Measurements from ENCODE around the gene MOBP.

DNA sequence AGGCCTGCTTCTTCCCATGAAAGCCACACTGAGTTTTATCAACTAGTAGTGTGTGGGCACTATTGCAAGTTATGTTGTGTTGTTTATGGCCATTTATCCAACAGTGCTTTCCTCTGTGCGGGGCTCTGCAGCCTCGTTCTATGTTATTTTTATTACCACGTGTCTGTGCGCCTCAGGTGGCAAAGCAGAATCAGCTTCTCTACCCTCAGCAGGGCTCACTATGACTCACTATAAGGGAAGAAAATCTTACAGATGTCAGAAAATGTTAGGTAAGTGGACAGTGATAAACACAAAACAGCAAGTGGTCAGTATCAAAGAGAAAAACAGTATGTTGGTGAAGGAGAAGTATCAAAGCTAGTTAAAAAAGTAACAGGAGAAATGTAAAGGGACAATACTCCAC lies 61.4 kb downstream of the MOBP start:
- TF ChIP-seq, protein P1, sequence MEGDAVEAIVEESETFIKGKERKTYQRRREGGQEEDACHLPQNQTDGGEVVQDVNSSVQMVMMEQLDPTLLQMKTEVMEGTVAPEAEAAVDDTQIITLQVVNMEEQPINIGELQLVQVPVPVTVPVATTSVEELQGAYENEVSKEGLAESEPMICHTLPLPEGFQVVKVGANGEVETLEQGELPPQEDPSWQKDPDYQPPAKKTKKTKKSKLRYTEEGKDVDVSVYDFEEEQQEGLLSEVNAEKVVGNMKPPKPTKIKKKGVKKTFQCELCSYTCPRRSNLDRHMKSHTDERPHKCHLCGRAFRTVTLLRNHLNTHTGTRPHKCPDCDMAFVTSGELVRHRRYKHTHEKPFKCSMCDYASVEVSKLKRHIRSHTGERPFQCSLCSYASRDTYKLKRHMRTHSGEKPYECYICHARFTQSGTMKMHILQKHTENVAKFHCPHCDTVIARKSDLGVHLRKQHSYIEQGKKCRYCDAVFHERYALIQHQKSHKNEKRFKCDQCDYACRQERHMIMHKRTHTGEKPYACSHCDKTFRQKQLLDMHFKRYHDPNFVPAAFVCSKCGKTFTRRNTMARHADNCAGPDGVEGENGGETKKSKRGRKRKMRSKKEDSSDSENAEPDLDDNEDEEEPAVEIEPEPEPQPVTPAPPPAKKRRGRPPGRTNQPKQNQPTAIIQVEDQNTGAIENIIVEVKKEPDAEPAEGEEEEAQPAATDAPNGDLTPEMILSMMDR (IDR thresholded peaks at IDR 0.05; ENCODE audit: low read depth, low read length, missing input control) = no peak
- TF ChIP-seq FOXA1 (IDR thresholded peaks at IDR 0.05) = no peak
- TF ChIP-seq, protein P2, sequence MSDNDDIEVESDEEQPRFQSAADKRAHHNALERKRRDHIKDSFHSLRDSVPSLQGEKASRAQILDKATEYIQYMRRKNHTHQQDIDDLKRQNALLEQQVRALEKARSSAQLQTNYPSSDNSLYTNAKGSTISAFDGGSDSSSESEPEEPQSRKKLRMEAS (IDR thresholded peaks at IDR 0.05) = no peak
- TF ChIP-seq, protein P3, sequence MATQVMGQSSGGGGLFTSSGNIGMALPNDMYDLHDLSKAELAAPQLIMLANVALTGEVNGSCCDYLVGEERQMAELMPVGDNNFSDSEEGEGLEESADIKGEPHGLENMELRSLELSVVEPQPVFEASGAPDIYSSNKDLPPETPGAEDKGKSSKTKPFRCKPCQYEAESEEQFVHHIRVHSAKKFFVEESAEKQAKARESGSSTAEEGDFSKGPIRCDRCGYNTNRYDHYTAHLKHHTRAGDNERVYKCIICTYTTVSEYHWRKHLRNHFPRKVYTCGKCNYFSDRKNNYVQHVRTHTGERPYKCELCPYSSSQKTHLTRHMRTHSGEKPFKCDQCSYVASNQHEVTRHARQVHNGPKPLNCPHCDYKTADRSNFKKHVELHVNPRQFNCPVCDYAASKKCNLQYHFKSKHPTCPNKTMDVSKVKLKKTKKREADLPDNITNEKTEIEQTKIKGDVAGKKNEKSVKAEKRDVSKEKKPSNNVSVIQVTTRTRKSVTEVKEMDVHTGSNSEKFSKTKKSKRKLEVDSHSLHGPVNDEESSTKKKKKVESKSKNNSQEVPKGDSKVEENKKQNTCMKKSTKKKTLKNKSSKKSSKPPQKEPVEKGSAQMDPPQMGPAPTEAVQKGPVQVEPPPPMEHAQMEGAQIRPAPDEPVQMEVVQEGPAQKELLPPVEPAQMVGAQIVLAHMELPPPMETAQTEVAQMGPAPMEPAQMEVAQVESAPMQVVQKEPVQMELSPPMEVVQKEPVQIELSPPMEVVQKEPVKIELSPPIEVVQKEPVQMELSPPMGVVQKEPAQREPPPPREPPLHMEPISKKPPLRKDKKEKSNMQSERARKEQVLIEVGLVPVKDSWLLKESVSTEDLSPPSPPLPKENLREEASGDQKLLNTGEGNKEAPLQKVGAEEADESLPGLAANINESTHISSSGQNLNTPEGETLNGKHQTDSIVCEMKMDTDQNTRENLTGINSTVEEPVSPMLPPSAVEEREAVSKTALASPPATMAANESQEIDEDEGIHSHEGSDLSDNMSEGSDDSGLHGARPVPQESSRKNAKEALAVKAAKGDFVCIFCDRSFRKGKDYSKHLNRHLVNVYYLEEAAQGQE (IDR thresholded peaks at IDR 0.05) = no peak
- TF ChIP-seq YY1 (IDR thresholded peaks at IDR 0.05) = no peak
- TF ChIP-seq TAF1 (conservative IDR thresholded peaks at IDR 0.05) = no peak
- no peak for TF ChIP-seq ATF3 (IDR thresholded peaks at IDR 0.05)
- TF ChIP-seq, protein P4, sequence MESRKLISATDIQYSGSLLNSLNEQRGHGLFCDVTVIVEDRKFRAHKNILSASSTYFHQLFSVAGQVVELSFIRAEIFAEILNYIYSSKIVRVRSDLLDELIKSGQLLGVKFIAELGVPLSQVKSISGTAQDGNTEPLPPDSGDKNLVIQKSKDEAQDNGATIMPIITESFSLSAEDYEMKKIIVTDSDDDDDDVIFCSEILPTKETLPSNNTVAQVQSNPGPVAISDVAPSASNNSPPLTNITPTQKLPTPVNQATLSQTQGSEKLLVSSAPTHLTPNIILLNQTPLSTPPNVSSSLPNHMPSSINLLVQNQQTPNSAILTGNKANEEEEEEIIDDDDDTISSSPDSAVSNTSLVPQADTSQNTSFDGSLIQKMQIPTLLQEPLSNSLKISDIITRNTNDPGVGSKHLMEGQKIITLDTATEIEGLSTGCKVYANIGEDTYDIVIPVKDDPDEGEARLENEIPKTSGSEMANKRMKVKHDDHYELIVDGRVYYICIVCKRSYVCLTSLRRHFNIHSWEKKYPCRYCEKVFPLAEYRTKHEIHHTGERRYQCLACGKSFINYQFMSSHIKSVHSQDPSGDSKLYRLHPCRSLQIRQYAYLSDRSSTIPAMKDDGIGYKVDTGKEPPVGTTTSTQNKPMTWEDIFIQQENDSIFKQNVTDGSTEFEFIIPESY (IDR thresholded peaks at IDR 0.05) = no peak
